Aorta (tissue), 5 donors: ENCODE results near the gene EFCAB5. TPM values are rescaled to one million over a fixed set of nuclear protein-coding genes. Genes with fewer than 3 reads are reported as not detected.

Experiments
- ATAC-seq: fragments of 200-7000 bp; cut with Tn5 transposase; one replicate; pipeline ENCODE4 v1.9.1; 2022; ENCODE audit warnings: moderate library complexity; ENCODE audit not compliant: low FRiP score
- DNase-seq, 2 donors: peaks; one replicate each; pipeline ENCODE4 v3.0.0-alpha.2; 2020
- H3K27ac ChIP-seq, 2 donors: one replicate each; pipeline ENCODE4 v1.5.1; 2013; ENCODE audit warnings: low read length in 2 of 2, mild to moderate bottlenecking in 2 of 2, moderate library complexity in 2 of 2, control low read depth in 1 of 2, inconsistent platforms in 1 of 2, low read depth in 1 of 2
- H3K27me3 ChIP-seq, 2 donors: one replicate each; pipeline ENCODE4 v1.6.1; 2013; ENCODE audit warnings: control low read depth in 1 of 2, low read length in 1 of 2, mild to moderate bottlenecking in 1 of 2, moderate library complexity in 1 of 2; ENCODE audit not compliant: insufficient read depth in 2 of 2, control insufficient read depth in 1 of 2
- H3K36me3 ChIP-seq, 2 donors: one replicate each; pipeline ENCODE4 v1.6.1; 2013; ENCODE audit warnings: control low read depth in 1 of 2, low read length in 1 of 2, mild to moderate bottlenecking in 1 of 2; ENCODE audit not compliant: insufficient read depth in 2 of 2, control insufficient read depth in 1 of 2
- H3K4me1 ChIP-seq, 2 donors: one replicate each; pipeline ENCODE4 v1.6.1; 2013; ENCODE audit warnings: low read length in 2 of 2, control low read depth in 1 of 2, mild to moderate bottlenecking in 1 of 2, moderate library complexity in 1 of 2; ENCODE audit not compliant: insufficient read depth in 2 of 2, control insufficient read depth in 1 of 2
- H3K4me3 ChIP-seq, 2 donors: one replicate each; pipeline ENCODE4 v1.5.1; 2013; ENCODE audit warnings: low read length in 2 of 2, control low read depth in 1 of 2, mild to moderate bottlenecking in 1 of 2
- H3K9me3 ChIP-seq: one replicate; pipeline ENCODE4 v1.6.1; 2013; ENCODE audit warnings: mild to moderate bottlenecking, low read length; ENCODE audit not compliant: control insufficient read depth
- WGBS, 2 donors: extraction: QIAGEN DNeasy Blood & Tissue Kit; methylation state at CpG; one replicate each; pipeline ENCODE4 v1.1.7; 2013; 5-methylcytosine and 5-hydroxymethylcytosine counted together
- intact Hi-C, 2 donors: fragments of 100-400 bp; cut with DNase I; formaldehyde crosslinking; loops; one replicate each; pipeline versions ENCODE4 v1.14.2 to v1.15.0; 2022
- polyA plus RNA-seq, 2 donors: library from polyadenylated mRNA; stranded (reverse); fragments of 200-250 nt; gene quantifications; one replicate each; pipeline ENCODE4 v1.2.3, GENCODE V29; 2013
- total RNA-seq, 2 donors: library from RNA; stranded (reverse); fragmentation: NEBNext Ultra II Directional; extraction: Animal tissue kit (Norgen Biotek cat#: 25700); gene quantifications; one replicate each; pipeline ENCODE4 v1.2.1, GENCODE V29; 2021
- donor health status: healthy with polysubstance abuse.
- donor health status: Bipolar disorder and iron deficiency.
- donor health status: DM: no; HTN: no; CAD: no.
- donor health status: DM: no; HTN: no; CAD: no.
- donor health status: DM: yes; HTN: yes; CAD: no.

The EFCAB5 gene
- total and polyA plus RNA-seq, 4 donors, result 0.42 to 1.1 TPM; not detected in 2

DNA sequence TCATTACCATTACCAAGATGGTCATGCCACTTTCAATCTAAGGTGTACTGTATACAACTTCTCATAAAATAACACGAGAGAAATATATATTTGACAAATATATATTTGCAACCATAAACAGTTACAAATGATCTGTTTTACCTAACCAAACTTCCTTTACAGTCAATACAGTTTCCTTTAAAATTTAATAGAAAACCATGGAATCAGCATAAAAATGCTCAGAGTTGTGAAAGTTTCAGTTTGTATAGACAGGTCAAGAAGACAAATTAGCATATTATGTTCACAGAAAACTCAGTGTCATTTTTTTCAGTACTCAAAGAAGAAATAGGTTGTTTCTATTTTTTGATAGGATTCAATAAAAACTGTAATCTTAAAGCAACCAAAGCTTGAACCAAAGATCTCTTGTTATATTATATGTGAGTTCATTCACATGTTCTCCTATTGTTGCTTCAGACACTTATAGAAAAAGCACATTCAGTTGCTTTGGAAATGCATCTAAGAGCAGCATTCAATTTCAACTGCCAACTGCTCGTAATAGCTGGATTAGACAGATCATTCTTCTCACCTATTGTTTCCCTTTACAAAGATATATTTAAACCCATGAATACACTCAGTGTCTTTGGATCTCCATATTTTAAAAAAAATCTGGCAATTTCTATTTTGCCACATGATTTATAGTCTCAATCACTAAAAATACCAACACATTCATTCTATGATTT, 26.5 kb upstream of the EFCAB5 start:
- Histone ChIP-seq H3K4me1 (peaks cover 0 to 2% of the 10 kb centered on the region in 2 donors), H3K4me3 (no peak overlapping the region), H3K27me3 (no peaks in the 10 kb centered on the region), H3K9me3 (no peaks in the 10 kb centered on the region), H3K36me3 (no peaks in the 10 kb centered on the region), H3K27ac (no peak overlapping the region)
- WGBS, 2 donors, result 83 to 87% methylated on average over 2 of the region's 2 CpGs
- intact Hi-C loops, result no loop called here
- no peak for ATAC-seq
- DNase-seq, result no peak

DNA sequence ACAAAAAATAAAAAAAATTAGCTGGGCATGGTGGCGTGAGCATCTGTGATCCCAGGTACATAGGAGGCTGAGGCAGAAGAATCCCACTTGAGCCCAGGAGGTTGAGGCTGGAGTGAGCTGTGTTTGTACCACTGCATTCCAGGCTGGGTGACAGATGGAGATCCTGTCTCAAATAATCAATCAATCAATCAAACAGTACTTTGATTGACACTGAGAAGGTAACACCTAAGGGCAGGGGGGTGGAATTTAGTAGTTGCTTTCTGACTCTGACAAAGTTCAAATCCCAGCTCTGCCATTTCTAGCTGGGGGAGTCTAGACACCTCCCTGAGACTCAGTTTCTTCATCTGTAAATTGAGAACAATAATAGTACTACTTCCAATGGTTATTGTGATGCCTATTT, 23.4 kb upstream of the EFCAB5 start:
- H3K9me3 ChIP-seq, result no peaks in the 10 kb centered on the region
- H3K4me3 ChIP-seq, result no peak overlapping the region
- no peak for ATAC-seq
- peaks cover 0 to 2% of the 10 kb centered on the region in 2 donors for H3K4me1 ChIP-seq
- H3K36me3 ChIP-seq, result no peaks in the 10 kb centered on the region
- intact Hi-C loops, result no loop called here
- 99 to 100% methylated on average over 1 of the region's 1 CpG for WGBS, 2 donors
- no peaks in the 10 kb centered on the region for H3K27me3 ChIP-seq
- no peak for DNase-seq
- H3K27ac ChIP-seq, result no peak overlapping the region

DNA sequence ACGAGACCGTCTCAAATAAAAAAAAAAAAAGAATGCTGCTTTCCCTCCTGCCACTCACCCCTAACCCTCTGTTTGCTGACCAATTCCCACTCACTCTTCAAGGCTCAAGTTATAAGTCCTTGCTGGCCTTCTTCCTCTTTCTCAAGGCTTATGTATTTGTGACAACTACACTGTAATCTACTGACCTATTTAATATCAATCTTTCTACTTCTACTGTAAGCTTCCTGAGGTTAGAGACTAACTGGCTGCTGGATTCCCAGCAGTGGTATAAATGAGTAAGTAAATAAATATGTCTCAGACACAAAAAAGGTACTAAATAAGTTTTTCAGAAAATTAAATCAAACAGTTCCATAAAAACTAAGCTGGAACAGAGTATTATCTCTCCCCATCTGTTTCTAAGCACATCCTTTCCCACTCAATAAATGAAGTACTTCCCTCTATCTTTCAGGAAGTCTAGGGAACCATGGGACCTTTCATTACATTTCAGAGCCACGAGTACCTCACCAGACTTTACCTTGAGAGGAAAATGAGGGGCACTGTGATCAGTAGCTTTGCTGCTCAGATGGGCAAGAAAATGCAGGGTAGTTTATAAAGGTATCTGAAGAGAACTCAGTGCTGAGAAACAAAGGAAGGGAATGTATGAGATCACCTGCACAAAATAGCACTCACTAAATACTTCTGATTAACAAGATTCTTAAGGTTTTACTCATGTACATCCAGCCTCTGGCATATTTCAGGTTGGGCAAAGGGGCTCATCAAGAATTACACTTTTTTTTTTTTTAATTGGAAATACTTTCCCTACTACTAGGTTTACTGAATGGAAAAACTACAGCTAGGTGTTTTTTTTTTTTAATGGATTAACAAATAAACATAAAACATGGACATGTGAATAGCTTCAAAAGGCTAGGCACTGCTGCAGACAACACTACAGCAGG, 22.2 kb upstream of the EFCAB5 start:
- WGBS, 2 donors, result 35 to 41% methylated on average over 3 of the region's 3 CpGs
- intact Hi-C loops, result no loop called here
- H3K4me3 ChIP-seq, result no peak overlapping the region
- no peaks in the 10 kb centered on the region for H3K9me3 ChIP-seq
- H3K27me3 ChIP-seq, result no peaks in the 10 kb centered on the region
- H3K27ac ChIP-seq, result no peak overlapping the region
- no peak for DNase-seq
- ATAC-seq, result no peak
- no peaks in the 10 kb centered on the region for H3K36me3 ChIP-seq
- H3K4me1 ChIP-seq, result peaks cover 0 to 2% of the 10 kb centered on the region in 2 donors

DNA sequence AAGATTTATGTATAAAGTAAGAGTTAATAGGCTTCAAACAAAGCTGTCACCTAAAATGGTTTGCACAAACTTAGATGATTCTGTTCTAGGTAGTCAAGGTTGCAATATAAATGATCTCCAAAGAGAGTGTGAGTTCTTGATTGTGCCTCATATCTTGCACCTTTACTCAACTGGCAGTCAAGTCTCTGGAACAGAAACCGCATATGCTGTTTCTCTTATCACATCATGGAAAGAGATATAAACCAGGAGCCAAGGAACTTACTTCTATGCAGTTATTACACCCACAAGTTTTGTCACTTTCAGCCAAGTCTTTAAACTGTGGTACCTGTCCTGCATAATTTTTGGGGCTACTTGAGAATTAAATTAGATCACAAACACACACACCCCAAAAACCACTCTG, 16.6 kb upstream of the EFCAB5 start:
- Histone ChIP-seq H3K4me1 (peaks cover 0 to 2% of the 10 kb centered on the region in 2 donors), H3K4me3 (no peak overlapping the region), H3K27me3 (no peaks in the 10 kb centered on the region), H3K36me3 (no peaks in the 10 kb centered on the region), H3K27ac (no peak overlapping the region), H3K9me3 (no peaks in the 10 kb centered on the region)
- ATAC-seq (no peak), DNase-seq (no peak)
- 74 to 79% methylated on average over 1 of the region's 1 CpG for whole genome bisulfite sequencing, 2 donors
- intact Hi-C loops, result no loop called here

DNA sequence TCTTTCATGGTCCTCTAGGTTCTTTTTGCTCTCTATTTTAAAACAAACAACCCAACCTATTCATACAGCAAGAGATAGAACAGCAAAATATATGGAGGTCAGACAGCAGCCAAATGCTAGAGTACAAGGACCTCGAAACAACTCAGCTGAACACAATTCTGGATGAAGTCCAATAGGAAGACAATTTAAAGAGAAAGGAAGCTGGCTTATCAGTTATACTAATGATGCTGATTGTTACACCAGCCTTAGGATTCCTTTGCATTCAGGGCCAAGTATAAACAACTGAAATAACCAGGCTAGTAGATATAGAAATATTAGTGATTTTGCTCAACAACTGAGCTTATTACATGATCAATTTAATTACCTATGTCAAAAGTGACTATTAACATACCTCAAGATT, 13.9 kb upstream of the EFCAB5 start:
- 17 to 19% methylated on average over 1 of the region's 1 CpG for WGBS, 2 donors
- intact Hi-C loops, result no loop called here

DNA sequence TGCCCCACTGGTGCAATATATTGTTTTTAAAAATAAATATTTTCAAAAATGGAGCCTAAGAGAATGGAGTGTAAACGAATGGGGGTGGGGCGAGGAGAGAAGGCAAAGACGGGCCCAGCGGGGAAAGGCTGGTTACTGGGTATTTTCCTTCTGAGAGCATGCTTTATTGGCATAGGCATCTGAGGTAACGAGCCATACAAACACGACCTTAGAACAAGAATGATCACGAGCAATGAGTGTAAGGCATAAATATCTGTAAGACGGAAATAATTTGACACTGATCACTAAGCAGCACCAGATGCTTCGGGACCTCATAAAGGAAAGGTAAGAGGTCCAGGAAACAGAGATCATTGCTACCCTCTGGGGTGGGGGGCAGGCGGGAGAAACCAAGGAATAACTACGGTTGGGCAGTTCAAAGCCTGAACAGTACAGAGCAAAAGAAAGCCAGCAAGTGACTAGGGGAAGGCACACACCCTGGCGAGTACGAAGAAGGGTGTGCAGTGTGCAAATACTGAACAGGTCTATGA, 12.4 kb upstream of the EFCAB5 start:
- intact Hi-C loops, result no loop called here
- Histone ChIP-seq H3K36me3 (no peaks in the 10 kb centered on the region), H3K27ac (peak overlapping the region; percentile 22 to 79), H3K4me1 (peaks cover 0 to 2% of the 10 kb centered on the region in 2 donors), H3K27me3 (no peaks in the 10 kb centered on the region), H3K9me3 (no peaks in the 10 kb centered on the region), H3K4me3 (peak overlapping the region; percentile 86 to 87)
- DNase-seq (no peak), ATAC-seq (no peak)
- WGBS, 2 donors, result 0 to 1% methylated on average over 13 of the region's 13 CpGs

More for the DNA sequence above, 13.9 kb upstream of the EFCAB5 start:
- Histone ChIP-seq H3K36me3 (no peaks in the 10 kb centered on the region), H3K4me1 (peaks cover 0 to 2% of the 10 kb centered on the region in 2 donors), H3K27me3 (no peaks in the 10 kb centered on the region), H3K9me3 (no peaks in the 10 kb centered on the region), H3K27ac (no peak overlapping the region), H3K4me3 (no peak overlapping the region)
- no peak for DNase-seq
- no peak for ATAC-seq

DNA sequence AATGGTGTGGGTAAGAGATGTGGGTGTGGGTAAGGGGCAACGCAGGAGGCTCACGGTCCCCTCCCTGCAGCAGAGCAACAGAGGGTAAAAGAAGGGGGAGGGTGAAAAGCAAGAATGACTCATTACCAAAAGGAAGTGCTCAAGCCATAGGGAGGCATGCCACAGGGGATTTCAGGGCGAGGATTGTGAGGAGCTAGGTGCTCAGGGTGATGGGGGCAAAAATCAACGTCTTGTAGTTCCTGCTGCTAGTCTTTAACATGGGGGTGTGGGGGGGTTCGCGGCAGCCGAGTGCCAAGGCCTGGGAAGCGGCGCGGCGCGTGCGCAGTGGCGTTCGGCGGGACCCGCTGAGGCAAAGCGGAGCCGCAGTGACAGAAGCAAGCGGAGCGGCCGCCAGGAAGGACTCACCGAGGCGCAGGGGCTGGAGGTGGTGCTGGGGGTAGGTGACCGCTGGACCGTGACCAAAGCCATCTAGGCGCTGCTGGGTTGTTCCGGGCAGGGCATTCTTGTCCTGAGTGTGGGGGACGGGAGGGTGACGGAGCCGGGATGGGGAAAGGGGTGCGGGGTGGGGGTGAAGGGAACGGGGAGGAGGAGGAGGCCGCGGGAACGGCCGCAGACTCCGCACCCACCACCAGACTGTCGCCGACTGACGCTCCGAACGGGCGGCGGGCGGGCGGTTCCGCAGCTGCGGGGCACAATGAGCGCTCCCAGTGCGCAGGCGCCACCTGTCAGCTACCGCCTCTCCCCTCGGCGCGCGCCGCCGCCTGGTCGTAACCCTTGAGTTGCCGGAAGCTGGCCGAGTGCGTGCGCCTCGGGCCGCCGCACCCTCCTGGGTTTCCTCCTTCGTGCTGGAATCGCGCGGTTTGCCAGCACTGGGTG, 11.7 kb upstream of the EFCAB5 start, which contains the start of gene SSH2:
SSH2 (minus strand) TSS at position 696 of the 876 bp plus-strand sequence; CDS start at position 468, 228 bp downstream.
- H3K9me3 ChIP-seq, result no peaks in the 10 kb centered on the region
- intact Hi-C loops, result loop anchor here (5.0 to 10.0 kb wide), 5 partner anchors 62 to 347 kb away; no protein-coding TSS in a partner anchor
- H3K27ac ChIP-seq, result peak within 1 kb of the TSS; percentile 22 to 79
- H3K4me1 ChIP-seq, result peaks cover 0 to 2% of the 10 kb centered on the region in 2 donors
- WGBS, 2 donors, result 0% methylated on average over 49 to 71 of the region's 71 CpGs
- ATAC-seq, result peak; percentile 95
- no peaks in the 10 kb centered on the region for H3K36me3 ChIP-seq
- DNase-seq, result peak; percentile 91 to 96
- H3K27me3 ChIP-seq, result no peaks in the 10 kb centered on the region
- H3K4me3 ChIP-seq, result peak within 1 kb of the TSS; percentile 86 to 87
